RPMI8226 (cell line): ENCODE measurements around the gene PPP1R10.
A peak's percentile ranks its signal among the peaks of the same experiment; 100 is the strongest.
"Not testable (repeated sequence)": the region's sequence is repeated elsewhere in the genome, so short reads cannot be mapped to it uniquely, and the experiment has no call there.

ENCODE experiments used
- DNase-seq: peaks from one replicate; pipeline ENCODE4 v3.0.0-alpha.2; 2015

The PPP1R10 gene

GRCh38 chr6:30616811-30617564 is at the start of gene PPP1R10:
Gene PPP1R10, minus strand, starts transcription at chr6:30617243. Its CDS starts 7,299 bp downstream, at chr6:30609944.
- DNase-seq: peak; percentile 100

DNA sequence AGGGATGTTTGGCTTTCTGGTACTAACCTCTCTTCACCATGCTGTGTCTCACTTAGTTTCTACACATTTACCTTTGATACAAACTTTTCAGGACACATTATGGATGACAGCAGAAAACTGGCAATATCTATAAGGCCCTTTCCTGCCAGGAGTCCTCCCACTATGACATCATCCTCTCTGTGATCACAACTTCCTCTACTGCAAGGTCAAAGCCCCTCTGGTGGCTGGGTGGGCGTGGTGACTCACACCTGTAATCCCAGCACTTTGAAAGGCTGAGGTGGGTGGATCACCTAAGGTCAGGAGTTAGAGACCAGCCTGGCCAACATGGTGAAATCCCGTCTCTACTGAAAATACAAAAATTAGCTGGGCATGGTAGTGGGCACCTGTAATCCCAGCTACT is 49.3 kb upstream of the PPP1R10 start:
- DNase-seq: not testable (repeated sequence)

DNA sequence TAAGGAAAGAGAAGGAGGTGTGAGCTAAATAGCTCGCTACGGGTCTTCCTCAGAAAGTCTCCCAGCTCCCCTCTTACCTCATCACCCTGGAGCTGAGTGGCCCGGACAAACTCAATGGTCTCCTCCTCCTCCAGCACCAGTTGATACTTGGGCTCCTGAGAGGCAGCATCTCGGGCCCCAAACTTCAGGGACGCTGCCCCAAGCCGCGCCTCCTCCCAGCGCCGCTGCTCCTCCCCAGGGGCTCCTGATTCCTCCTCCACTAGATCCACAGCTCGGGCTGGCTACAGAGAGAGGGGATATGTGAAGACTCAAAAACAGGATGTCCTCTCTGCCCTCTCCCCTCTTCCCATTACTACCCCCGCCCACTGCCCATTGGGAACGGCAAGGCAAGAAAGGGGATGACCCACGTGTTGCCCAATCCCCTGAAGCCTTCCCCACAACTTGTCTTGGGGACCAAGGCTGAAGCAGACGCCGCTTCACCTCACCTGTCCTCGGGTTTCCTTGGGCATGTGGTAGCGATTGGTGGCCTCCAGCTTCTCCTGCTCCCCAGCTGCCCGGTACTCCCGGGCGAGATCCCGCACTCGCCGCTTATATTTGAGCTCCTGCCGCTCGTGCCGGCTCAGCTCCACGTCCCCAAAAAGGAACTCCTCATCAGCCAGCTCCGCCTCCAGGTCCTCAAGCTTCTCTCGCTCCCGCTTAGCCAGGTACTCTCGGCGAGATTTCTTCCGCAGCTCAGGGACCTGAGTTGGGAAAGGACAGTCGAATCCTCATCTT is 48.1 kb upstream of the PPP1R10 start:
- no peak for DNase-seq

DNA sequence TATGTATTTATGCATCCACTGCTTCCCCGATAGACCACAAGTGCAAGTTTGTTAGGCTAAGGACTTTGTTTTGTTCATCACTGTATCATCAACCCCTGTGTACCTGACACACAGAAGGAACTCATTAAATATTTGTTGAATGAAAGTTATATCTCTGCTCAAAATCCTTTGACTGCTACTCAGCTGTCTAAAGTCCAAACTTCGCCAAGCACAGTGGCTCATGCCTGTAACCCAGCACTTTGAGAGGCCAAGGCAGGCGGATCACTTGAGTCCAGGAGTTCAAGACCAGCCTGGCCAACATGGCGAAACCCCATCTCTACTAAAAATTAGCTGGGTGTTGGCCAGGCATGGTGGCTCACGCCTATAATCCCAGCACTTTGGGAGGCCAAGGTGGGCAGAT is 40.9 kb upstream of the PPP1R10 start:
- not testable (repeated sequence) for DNase-seq

DNA sequence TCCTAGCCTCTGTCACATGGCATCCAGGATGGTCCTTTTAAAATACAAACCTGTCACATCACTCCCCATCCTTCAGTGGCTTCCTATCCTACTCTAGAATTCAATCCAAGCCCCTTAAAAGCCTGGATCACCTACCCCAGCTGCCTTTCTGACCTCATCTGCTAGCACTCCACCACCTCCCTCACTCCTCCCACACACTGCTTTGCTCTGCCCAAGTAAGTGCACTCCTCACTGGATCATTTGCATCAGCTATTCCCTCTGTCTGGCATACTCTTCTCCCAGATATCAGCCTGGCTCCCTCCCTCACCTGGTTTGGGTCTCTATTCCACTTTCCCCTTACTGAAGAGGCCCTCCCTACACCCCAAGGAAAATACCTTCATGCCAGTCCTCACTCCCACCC is 40.4 kb upstream of the PPP1R10 start:
- DNase-seq: no peak

- no peak for DNase-seq
Measured at GRCh38 chr6:30656513-30656912, 39.5 kb upstream of the PPP1R10 start.

DNA sequence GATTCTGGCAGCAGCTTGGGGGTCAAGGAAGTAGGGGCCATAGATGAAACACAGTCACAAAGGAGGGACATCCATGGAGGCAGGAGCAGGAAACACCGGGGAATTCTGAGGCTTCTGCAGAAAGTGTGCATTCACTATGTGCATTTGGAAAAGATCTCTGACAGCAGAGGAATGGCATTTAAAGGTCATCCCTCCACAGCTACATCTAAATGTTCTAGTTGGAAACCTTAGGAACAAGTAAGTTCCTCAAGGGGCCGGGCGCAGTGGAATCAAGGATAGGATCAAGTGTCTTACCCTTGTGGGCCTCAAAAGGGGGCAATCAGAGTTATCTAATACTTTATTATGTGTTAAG is 38.7 kb upstream of the PPP1R10 start:
- DNase-seq: no peak

GRCh38 chr6:30654798-30655742 is 38.0 kb upstream of the PPP1R10 start:
- no peak for DNase-seq

- no peak for DNase-seq
Measured at GRCh38 chr6:30651143-30651542, 34.1 kb upstream of the PPP1R10 start.

- peak; percentile 89 for DNase-seq
Measured at GRCh38 chr6:30647242-30648116, 30.4 kb upstream of the PPP1R10 start.

GRCh38 chr6:30646450-30647241 is 29.6 kb upstream of the PPP1R10 start, which contains the start of gene C6orf136:
Gene C6orf136, plus strand, starts transcription at chr6:30647133. Its CDS starts 99 bp downstream, at chr6:30647232.
- peak; percentile 98 for DNase-seq

- DNase-seq: no peak
Measured at GRCh38 chr6:30645989-30646388, 28.9 kb upstream of the PPP1R10 start.

- DNase-seq: no peak
Measured at GRCh38 chr6:30644769-30645168, 27.7 kb upstream of the PPP1R10 start.

DNA sequence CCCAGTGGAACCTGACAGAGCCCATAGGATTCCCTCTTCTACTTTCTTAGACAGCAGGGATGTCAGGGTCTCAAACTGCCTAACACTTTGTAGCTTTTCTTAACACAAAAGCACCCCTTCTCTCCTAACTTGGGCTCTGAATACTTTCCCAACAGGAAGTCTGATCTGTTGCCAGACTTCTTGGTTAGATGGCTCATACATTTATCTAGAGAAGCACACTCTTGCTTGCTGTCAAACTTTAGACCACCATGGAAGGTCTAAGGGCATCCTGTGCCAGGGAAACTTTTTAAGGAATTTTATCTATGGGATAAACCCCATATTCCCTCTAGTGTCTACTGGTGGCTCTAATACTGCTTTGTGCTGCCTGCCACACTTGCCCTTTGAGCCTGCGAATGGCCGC is 26.6 kb upstream of the PPP1R10 start:
- no peak for DNase-seq

- DNase-seq: no peak
Measured at GRCh38 chr6:30641048-30641447, 24.0 kb upstream of the PPP1R10 start.

DNA sequence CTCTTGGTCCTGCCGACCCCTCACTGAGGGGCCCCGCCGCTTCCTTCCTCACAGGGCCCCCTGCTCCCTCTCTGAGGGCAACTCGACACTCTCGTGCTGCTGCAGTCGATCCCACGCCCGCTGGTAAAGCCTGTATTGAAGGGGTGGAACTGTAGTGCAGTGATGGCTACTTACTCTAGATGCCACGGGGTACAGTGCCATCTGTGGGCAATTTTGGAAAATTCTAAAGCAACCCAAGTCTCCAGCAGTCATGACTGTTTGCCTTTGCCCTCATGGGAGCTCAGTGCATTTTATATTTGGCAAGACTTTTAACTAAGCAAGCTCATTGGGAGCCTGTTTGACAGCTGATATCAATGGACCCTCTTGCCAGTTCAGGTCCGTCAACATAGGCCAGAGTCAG is 23.4 kb upstream of the PPP1R10 start:
- no peak for DNase-seq

GRCh38 chr6:30635834-30636233 is 18.8 kb upstream of the PPP1R10 start:
- DNase-seq: no peak

DNA sequence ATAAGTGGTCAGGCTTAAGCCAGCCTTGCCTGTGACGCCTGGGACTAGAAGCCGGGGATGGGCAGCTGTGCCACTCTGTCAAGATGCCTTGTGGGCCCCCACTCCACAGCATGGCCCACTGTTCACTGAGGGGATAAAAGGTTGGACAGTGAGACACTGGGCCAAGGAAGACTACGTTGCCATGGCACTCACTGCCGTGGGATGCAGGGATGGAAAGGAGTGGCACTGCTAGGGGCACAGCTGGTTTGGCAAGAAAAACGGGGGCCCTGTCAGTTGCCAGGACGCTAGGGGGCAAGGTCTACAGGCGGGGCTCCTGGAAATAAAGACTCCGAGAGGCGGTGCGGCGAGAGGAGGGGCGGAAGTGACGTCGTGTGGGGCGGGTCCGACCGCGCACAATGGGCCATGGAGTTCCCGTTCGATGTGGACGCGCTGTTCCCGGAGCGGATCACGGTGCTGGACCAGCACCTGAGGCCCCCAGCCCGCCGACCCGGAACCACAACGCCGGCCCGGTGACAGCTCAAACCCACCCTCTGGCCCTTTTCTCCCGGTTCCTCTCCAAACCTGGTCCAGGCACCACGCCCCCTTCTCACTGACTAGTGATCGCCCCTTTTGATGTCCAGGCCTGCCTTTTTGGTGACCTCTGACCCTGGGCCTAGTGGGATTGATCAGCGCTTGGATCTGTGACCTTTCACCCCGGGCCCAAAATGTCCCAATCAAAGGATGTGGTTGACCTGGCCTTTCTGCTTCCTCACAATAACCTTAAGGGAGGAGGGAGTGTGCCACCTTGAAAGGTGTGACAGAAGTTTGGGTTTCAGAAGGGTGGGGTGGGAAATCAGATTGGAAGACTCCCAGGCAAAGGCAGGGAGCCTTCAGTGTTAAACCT is 9.7 kb upstream of the PPP1R10 start, which contains the start of gene ATAT1:
Gene ATAT1, plus strand, starts transcription at position 391 of the 883 bp plus-strand sequence.
- peak; percentile 89 for DNase-seq

DNA sequence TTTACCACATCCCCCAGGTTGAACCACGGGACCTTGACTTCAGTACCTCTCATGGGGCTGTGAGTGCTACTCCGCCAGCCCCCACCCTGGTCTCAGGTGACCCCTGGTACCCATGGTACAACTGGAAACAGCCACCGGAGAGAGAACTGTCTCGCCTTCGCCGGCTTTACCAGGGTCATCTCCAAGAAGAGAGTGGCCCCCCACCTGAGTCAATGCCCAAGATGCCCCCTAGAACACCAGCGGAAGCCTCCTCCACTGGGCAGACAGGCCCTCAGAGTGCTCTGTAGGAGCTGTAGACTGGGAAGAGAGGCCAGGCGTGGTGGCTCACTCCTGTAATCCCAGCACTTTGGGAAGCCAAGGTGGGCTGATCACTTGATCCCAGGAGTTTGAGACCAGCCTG is 8.5 kb upstream of the PPP1R10 start:
- DNase-seq: no peak

DNA sequence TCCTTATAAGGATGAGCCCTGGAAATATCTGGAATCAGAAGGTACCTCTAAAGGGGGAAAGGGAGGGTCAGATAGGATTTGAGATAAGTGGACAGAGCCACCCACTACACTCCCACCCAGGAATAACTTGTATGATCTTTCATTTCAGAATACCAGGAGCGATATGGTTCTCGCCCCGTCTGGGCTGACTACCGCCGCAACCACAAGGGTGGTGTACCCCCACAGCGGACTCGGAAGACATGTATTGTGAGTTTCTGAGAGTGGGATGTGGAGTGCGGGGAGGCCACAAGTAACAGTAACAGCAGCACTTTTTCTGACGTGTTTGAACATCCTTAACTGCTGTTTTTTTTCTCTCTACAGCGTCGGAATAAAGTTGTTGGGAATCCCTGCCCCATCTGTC is 2.5 kb upstream of the PPP1R10 start:
- DNase-seq: no peak
